GM18868 (cell line): ENCODE results near the gene MAP4.
"Not testable (repeated sequence)": the region's sequence is repeated elsewhere in the genome, so short reads cannot be mapped to it uniquely, and the experiment has no call there.

Experiments
- ATAC-seq: cut with Tn5 transposase; IDR thresholded peaks from one replicate; pipeline ENCODE4 v1.9.1; 2021; ENCODE audit warnings: mild to moderate bottlenecking, moderate library complexity; ENCODE audit not compliant: unreplicated experiment

The MAP4 gene, protein sequence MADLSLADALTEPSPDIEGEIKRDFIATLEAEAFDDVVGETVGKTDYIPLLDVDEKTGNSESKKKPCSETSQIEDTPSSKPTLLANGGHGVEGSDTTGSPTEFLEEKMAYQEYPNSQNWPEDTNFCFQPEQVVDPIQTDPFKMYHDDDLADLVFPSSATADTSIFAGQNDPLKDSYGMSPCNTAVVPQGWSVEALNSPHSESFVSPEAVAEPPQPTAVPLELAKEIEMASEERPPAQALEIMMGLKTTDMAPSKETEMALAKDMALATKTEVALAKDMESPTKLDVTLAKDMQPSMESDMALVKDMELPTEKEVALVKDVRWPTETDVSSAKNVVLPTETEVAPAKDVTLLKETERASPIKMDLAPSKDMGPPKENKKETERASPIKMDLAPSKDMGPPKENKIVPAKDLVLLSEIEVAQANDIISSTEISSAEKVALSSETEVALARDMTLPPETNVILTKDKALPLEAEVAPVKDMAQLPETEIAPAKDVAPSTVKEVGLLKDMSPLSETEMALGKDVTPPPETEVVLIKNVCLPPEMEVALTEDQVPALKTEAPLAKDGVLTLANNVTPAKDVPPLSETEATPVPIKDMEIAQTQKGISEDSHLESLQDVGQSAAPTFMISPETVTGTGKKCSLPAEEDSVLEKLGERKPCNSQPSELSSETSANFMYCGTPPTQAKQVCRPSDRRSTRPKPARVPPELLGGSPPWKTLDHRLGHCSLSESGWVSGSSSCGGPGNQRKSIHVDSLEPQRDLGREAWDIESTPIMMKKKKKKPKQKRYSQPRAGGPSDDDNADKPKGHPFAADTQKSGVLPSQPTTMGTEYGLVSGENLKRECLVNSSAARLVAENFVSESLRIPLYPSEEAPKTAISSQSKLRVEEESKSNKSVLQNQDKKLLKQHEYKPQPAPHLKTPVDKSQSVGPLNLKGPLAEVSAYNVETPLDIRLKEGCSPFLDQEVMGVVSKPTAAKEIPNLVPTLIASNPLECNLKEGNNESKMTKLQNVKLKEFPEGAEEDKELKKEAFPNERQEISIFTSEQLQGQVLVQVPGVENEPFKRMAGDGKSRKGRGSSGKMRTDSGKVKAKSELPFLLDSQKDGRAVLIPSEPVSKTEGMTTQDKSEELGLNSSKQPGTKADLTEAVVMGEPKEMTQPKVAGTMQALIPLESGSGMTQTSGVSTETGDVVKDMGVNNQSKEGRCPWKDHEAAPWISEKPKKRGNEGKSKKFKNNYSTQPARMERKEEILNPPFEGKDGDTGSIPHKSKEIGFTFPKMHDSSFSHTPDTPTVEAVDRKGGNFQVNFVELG (N-terminal part only)

DNA sequence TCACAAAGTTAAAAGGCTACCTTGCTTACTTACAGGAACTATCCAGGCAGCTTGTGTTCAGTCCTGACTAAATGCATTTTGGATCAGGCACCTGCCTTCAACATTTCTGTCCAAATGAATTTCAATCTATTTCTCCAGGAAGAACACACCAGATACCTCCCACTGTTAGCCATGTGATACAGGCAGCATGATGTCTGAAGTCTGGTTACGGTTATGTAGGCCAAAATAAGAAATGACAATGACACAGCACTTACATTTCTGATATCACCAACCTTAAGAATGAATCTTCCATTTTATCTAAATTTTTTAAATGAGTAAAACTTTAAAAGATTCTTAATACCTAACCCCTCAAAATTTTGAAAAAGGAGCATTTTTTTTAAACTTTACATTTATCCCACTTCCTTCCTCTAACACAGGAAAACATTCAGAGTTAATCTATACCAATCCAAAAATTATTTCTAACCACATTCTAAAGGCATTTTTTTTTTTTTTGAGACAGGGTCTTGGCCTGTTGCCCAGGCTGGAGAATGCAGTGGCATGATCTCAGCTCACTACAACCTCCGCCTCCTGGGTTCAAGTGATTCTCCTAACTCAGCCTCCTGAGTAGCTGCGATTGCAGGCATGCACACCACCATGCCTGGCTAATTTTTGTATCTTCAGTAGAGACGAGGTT is at the start of gene MAP4:
Gene MAP4 (minus strand): TSS at position 116 of the 673 bp plus-strand sequence. CDS start 17,556 bp downstream, outside the sequence.
- ATAC-seq, result no peak

DNA sequence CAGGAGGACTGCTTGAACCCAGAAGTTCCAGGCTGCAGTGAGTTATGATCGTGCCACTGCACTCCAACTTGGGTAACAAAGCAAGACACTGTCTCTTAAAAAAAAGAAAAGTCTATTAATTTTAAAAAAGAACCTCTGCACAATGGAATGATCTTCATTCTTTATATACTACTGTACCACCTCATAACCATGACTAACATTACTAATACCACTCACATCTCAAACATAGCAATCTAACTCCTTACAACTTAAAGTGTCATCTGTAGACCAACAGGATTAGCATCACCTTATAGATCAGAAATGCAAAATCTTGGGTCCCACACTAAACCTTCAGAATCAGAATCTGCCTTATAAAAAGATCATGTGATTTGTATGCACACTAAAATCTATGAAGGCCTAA is 48.8 kb upstream of the MAP4 start:
- no peak for ATAC-seq

DNA sequence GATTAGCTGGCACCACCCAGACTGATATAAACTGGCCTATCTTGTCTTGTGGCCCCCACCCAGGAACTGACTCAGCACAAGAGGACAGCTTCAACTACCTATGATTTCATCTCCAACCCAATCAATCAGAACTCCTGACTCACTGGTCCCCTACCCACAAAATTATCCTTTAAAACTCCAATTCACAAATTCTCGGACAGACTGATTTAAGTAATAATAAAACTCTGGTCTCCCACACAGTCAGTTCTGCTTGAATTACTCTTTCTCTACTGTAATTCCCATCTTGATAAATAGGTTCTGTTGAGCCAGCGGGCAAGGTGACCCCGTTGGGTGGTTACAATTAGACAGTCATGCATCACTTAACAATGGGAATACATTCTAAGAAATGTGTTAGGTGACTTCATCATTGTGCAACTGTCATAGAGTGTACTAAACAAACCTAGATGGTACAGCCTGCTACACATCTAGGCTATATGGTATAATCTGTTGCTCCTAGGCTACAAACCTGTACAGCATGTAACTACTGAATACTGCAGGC is 48.1 kb upstream of the MAP4 start:
- ATAC-seq, result no peak

DNA sequence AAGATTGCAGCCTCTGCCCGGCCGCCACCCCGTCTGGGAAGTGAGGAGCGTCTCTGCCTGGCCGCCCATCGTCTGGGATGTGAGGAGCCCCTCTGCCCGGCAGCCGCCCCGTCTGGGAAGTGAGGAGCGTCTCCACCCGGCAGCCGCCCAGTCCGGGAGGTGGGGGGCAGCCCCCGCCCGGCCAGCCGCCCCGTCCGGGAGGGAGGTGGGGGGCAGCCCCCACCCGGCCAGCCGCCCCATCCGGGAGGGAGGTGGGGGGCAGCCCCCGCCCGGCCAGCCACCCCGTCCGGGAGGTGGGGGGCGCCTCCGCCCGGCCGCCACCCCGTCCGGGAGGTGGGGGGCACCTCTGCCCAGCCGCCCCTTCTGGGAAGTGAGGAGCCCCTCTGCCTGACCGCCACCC is 45.4 kb upstream of the MAP4 start:
- ATAC-seq, result not testable (repeated sequence)

DNA sequence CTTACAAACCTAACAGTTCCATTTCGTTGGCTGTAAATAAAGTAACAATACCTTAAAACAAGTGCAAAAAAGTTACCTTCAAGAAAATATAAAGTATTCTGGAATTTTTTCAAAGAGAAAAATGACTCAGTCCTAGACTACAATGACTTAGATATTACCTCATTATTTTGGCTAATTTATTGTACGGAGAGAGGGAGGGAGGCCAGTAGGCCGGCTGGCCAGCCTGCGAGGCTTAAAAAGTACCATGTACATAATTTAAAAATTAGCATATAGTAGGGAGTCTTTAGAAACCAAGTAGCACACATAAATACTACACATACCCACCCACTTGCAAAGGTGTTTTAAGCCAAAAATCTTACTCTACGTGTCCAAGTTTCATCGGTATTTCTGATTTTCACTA is 41.9 kb upstream of the MAP4 start:
- ATAC-seq, result no peak

DNA sequence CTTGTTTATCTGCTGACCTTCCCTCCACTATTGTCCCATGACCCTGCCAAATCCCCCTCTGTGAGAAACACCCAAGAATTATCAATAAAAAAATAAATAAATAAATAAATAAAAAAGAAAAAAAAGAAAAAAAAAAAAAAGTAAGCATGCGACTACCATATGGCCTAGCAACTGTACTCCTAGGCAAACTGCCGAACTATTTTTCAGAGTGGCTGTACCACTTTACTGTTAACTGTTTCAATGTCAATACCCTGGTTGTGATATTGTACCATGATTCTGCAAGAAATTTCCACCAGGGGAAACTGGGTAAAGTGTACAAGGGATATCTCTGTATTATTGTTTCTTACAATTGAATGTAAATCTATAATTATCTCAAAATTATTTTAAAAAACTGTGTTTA is 41.3 kb upstream of the MAP4 start:
- no peak for ATAC-seq

DNA sequence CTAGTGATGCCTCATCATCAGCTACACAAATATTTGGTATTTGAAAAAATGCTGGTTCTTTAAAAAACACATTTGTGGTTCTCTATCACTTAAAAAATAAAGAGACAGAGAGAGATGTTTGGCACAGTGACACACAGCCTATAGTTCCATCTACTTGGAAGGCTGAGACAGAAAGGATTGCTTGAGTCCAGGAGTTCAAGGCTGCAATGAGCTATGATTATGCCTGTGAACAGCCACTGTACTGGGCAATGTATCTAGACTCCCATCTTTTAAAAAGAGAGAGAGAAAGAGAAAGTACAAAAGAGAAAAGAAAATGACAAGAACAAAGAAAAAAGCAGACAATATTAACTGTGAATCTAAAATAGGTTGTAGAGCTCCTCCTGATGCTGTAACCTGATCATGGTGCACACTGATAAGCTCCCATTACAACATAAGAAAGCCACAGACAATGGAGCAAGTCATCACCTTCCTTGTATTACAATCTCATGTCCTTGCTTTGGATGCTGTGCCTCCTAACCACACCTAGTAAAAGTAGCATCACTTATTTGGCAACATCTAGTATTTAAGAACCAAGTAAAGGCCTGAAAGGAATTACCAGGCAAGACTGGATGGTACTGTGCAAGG is 31.7 kb upstream of the MAP4 start:
- ATAC-seq, result no peak

DNA sequence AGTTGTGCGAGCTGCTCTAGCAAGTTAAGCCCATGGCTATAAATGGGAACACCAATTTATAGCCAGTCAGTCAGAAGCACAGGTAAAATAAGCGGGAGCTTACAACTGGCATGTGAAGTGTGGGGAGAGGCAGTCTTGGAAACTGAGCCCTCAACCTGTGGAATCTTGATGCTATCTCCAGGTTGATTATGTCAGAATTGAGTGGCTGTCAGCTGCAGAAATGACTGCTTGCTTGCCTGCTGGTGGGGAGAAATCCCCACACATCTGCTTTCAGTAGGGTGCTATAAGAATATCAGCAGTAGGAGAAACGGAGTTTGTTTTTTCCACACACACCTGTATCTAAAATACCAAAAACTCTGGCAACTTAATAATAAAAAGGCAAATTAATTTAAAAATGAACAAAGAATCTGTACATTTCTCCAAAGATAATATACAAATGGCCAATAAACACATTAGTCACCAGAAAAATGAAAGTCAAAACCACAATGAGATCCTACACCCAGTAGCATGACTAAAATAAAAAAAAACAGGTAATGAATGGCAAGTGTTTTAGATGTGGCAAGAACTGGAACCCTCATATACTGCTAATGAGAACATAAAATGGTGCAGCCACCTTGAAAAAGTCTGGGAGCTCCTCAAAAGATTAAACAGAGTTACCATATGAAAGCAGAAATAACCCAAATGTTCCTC is 26.0 kb upstream of the MAP4 start:
- ATAC-seq, result peak; percentile 45

DNA sequence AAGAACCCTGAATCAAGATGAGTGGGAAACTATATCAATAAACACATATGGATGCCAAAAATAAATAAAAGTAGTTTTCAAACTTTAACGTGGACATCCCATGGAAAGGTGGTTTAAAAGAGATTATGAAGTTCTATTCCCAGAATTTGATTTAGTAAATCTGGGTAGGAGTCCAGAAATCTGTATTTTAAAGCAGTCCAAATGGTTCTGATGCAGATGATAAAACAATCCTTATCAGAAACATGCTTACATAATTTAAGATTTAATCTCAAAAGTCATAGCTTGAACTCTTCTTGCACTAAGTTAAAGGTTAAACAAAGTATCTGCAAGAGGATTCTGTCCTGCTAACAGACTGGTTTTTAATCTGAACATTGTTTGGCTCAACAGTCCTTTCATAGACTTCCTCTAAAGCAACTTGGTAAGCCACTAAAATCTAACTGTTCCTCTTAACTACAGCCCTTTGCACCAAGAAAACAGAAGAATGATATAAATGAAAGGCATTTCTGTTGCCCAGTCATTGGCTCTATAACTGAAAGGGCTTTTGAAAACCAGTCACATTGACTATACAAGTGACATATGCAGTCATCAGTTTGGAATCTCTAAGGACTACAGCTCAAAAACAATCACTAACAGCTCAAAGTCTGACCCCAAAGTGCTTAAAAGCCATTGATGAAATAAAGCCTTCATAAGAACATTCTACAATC is 23.4 kb upstream of the MAP4 start:
- ATAC-seq, result no peak

DNA sequence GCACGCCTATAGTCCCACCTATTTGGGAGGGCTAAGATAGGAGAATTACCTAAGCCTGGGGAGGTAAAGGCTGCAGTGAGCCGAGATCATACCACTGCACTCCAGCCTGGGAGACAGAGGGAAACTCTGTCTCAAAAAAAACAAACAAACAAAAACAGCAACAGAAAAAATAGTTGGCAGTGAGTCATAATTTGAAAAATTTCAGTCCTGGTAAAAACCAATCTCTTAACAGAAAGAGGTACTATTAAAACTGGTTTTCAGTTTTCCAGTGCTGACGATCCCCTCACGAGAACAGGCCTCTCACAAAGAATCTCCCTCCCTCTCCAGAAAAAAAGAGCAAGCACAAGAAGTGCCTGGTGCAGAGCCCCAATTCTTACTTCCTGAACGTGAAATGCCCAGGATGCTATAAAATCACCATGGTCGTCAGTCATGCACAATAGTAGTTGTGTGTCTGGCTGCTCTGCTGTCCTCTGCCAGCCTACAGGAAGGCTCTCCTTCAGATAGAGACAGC is 22.8 kb upstream of the MAP4 start:
- ATAC-seq, result no peak

DNA sequence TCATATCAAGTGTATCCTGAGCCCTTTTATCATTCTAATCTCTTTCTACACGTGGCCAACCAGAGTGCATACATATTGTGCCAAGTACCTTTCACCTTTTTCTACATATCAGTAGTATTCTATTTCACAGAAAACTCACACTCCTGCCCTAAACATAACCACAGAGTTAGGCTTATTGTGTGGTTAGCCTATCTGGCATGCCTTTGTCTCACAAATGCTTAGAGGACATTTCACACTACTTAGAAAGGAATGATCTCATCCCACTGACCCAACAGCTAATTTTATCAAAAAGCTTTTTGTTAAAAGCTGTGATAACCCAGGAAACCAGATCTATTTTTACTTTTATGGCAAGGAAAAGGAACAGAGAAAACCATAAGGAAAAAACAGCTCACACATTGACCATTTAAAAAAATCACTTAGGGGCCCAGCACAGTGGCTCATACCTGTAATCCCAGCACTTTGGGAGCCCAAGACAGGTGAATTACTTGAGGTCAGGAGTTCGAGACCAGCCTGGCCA is 17.8 kb upstream of the MAP4 start:
- no peak for ATAC-seq

DNA sequence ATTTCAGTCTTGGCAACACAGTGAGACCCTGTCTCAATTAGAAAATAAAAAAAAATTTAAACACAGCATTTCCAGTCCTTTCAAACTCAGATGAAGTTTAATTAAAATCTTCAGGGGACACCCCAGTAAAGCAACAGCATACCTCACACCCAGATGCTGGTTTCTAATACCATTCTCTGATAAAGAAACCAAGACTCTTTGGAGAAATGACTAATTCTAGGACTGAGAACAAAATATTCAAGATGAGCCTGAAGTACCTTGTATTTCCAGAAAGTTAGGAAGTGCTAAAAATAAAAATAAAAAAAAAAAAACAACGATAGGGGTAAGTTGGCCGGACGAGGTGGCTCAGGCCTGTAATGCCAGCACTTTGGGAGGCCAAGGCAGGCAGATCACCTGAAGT is 14.0 kb upstream of the MAP4 start:
- no peak for ATAC-seq

DNA sequence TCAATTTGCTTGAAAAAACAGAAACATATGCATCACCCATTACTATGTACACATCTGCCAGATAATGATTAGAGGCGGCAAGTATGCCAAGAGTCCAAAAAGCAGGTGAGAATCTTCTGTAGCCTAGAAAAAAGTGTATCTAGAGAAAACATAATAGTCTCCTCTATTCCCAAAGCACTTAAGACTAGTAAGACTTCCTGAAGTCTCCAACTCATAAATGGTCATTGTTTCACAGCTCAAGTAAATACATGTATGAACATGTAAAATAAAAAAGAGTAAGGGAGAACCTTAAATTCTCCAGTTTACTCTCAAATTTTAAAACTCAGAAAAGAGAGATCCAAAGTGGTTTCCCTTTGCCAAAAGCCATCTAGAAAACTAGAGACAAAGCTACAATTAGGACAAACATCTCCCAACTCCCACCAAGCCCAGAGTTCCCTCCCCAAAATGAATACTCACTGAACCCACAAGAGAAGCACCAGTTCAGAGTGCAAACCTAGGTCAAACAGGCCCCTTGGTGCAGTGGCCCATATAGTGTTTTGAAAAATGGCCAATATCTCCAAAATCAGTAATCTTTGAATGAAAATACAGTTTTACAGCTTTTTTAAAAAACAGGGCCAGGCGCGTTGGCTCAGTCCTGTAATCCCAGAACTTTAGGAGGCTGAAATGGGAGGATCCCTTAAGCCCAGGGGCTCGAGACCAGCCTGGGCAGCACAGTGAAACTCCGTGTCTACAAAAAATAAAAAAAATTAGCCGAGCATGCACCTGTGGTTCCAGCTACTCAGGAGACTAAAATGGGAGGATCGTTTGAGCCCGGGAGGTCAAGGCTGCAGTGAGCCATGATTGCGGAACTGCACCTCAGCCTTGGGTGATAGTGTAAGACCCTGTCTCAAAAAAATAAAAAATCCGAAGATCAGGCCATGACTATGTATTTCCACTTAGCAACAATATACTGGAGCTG is 11.0 kb upstream of the MAP4 start:
- no peak for ATAC-seq

DNA sequence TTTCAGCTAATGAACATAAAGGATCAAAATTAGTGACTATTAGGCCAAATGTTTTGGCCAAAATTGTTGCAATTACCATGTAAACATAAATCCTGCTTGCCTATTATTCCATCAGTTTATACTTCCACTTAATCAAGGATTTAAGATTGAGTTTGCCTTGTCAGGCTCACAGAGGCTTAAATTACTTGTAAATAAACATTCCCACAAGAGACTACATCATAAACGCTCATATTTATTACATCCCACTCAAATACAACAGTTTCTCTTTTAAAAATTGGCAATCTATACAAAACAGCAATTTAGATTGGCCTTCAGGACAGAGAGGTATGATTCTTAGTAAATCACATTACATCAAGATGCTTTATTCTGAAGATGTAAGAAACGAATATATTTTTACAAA is 9.9 kb upstream of the MAP4 start:
- ATAC-seq, result no peak

DNA sequence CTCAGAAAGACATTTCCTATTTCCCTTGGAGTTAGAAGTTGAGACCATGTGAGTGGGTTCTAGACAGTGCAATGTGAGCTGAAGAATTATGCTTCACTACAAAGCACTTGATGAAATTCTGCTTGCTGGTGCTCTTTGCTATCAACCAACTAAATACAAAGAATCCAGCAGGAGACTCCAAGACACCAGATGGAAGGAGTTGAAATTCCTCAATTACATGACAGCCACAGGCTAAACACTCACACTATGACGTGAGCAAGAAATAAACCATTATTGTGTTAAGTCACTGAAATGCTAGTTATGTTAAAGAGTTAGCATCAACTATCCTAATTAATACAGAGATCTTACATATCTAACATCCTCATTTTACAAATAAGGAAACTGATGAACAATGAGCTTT is 8.2 kb upstream of the MAP4 start:
- no peak for ATAC-seq

DNA sequence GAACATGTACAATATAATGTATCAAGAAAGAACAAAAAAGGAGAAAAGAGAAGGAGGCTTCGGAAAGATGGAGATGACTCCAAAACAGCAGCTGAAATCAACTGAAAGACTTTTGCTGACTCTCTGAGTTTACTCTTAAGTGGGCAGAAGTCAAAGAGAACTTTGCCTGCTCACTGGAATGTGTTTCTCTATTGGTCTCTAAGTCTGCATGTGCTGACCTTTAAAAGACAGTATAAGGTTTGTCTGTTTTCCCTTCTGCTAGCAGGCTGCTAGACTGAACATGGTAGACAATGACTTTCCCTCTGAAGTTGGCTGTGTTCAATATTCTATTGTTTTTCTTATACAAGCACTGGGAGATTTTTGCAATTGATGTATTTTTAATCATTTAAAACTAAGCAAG is 7.2 kb upstream of the MAP4 start:
- no peak for ATAC-seq

DNA sequence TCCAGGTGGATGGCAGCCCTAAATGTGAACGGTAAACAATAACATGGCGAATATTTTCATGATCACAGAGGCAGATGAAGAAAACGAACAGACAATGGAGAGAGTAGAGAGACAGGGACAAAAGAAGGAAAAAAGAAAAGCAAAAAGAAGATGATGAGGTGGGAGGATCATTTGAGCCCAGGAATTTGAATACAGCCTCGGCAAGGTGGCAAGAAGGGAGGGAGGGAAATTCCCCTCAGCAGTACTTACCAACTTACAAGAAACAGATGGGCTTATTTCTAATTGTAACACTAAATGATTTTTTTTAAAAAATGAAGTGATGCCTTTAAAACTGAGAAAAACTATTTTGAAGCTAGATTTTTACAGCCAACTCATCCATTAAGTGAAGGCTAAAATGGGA is 6.0 kb upstream of the MAP4 start:
- no peak for ATAC-seq
